Amygdala (tissue), 56 donors: ENCODE results near the gene OXGR1.
"Not testable (repeated sequence)": the region's sequence is repeated elsewhere in the genome, so short reads cannot be mapped to it uniquely, and the experiment has no call there.

Source experiments
- DNase-seq, 56 donors: peaks; one replicate each; lab custom pipeline; 2025; lab: John Stamatoyannopoulos, UW

The OXGR1 gene

DNA sequence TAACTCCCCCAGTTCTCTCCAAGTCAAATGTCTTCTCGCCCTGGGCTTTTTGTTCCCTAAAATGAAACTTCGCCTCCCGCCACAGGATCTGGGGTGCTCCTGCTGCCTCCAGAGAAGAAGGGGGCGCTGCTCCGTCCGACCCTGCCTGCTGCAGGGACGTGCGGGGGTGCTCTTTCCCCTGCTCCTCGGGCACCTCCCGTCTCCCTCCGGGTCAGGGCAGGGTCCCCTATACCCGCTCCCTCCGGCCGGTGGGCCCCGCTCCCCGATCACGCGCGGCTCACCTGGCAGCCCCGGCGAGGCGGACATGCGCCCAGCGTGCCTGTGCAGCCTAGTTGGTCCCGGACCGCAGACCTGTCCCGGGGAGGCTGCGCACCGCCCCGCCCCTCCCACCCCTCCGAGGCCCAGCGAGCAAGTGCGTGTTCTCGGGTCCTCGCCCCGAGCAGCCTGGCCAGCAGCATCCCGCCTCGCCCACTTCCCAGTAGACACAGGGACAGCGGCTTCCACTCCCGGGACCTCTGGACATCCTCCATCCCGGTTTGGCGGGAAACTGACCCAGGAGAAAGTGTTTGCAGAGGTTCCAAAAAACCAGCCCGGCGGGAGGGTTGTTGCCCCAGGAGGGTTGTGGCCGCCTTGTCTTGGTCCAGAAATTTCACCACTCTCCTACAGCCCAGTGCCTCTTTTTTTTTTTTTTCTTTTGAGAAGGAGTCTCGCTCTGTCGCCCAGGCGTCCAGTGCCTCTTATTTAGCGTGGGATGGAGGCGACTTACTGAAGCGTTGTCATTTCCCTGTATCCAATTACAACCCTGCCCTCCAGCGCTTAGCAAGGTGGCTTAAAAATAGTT lies at the start of gene OXGR1:
TSS of gene OXGR1 (minus strand) at position 460 of the 841 bp plus-strand sequence. CDS start 6,717 bp downstream, outside the sequence.
- peak in 13 of 56 donors; percentile 7 to 50 (median 12) for DNase-seq

DNA sequence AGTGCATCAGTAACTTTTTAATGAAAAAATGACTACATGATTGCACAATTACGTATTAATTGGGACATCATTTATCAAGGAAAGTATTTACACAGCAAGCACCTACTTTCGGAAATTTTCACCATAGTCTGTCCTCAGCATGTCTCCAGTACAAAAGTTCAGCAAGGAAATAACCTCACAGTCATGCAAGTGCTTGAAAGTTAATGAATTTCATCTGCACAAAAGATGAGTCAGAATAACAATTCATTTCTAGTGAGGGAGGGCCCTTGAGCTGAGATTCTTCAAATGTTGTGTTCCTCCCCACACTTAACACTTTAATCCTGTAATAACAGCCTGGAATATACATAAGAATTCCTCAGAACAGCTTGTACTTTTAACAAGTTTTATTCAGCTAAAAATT lies 49.0 kb upstream of the OXGR1 start:
- no peak for DNase-seq

DNA sequence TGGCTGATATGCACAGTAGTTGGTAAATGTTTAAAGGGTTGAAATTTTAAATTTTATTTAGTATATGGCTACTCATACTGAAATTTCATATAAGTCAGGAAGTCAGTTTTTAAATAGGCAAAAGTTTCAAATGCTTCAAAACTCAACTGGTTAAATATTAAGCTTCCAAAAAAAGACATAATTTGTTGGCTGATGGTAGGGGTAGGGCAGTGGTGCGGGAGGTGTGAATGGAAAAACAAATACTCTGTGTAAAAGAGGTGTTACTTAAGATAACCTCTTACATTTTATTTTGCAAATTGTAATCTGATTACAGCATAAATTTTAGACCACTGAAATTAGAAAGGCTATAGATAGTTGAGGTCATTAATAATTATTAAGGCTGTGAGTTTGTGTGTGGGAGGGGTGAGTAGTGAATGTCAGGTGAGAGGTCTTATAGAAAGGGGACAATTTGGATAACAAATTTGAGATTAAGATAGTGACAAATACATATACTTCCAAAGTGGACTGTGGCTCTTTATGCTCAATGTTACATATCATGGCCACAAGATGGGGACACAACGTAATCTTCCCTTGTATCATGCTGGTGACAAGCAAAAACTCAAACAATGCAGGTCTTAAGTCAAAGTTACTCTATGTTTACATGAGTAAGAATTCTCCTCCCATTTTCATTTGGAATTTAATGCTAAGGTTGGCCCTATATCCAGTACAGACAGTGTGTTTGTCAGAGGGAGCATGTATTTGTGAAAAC lies 36.6 kb upstream of the OXGR1 start:
- peak in 1 of 56 donors; percentile 5 for DNase-seq

DNA sequence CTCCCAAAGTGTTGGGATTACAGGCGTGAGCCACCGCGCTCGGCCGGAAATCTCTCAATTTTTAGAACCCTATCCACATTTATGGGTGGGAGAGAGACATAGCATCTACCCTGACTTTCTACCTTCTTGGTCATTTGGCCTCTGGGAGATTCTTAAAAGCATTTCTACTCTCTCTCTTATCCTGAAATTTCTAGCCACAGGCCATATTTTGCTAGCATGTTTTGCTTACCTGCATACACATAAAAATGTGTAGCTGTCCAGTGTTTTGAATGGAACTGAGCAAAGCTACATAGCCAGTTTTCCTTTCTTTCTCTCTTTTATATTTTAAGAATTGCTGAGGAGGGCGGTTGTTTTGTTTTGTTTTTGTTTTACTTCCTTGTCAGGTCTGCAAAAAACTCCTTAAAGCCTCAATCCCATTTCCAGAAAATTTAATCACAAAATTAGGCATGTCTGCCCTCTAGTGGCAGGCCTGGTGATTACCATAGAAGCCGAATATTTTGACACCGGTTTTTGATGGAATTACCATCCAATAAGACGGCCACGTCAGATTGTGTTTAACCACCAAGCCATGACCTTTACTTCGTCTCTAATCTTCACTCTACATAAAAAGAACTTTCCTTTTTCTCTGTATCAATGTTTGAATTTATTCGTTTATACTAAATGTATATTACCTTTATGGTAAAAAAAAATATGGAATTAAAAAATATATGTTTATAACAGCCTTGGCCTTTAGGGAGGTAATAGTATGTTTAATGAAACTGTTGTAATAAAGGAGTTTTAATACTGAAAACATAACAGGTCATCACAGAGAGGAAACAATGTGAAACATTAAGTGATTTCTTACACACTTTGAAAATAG lies 34.4 kb upstream of the OXGR1 start:
- peak in 33 of 56 donors; percentile 1 to 84 (median 16) for DNase-seq

- no peak for DNase-seq
Observed at GRCh38 chr13:97027162-97027554, 32.9 kb upstream of the OXGR1 start.

DNA sequence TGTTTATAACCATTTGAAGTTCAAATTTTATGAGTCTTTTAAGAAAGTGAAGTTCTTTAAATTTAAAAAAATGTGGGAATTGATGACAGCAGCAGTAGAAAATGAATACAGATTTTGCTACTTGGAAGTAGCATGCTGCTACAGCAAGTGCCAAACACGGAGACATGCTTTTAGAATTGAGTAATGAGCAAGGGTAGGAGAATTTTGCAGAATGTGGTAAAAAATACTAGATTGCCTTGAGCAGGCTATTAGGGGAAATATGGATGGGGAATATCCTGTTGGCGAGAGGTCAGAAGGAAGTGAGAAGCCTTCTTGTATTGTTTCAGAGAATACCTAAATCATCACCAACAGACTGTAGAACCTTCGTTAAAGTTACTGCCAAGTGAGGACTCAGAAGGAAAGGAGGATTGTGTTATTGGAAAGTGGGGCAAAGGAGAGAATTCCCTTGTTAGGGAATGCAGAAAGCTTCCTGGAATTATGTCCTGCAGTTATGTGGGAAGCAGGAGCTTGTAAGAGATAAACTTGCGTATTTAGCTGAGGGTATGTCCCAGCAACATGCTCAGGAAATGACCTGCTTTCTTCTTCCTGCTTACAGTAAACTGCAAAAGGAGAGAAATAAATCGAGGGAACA lies 32.4 kb upstream of the OXGR1 start:
- DNase-seq = no peak

DNA sequence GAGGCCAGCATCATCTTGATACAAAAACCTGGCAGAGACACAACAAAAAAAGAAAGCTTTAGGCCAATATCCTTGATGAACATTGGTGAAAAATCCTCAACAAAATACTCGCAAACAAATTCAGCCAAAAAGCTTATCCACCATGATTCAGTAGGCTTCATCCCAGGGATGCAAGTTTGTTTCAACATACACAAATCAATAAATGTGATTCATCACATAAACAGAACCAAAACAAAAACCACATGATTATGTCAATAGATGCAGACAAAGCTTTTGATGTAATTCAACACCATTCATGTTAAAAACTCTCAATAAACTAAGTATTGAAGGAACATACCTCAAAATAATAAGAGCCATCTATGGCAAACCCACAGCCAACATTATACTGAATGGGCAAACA lies 29.5 kb upstream of the OXGR1 start:
- not testable (repeated sequence) for DNase-seq

- no peak for DNase-seq
Observed at GRCh38 chr13:97023117-97023516, 28.8 kb upstream of the OXGR1 start.

GRCh38 chr13:97021241-97021640 lies 27.0 kb upstream of the OXGR1 start:
- no peak for DNase-seq

DNA sequence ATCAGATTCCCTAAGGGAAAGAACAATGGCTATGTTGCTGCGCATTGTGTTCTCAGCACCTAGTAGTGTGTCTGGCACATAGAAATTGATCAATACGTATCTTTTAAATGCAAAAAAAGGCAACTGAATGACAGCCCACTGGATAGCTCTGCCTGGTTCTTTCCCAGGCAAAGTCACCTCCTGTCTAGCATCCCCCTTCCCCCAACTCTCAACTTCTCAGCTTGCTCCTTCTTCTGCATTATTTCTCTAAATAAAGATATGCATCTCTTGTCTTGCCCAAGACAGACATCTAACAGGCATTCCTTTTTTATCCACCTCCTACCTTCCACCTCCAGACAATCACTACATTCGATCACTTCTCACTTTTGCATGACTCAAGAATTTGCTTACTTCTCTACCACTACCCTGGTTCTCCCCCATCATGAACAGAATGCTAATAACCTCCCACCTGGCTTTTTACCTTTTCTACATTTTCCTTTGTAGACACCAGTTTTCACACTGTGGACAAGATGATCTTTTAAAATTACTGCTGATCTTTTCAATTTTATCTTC lies 26.5 kb upstream of the OXGR1 start:
- DNase-seq = no peak

- DNase-seq = no peak
Observed at GRCh38 chr13:97020194-97020593, 25.9 kb upstream of the OXGR1 start.

DNA sequence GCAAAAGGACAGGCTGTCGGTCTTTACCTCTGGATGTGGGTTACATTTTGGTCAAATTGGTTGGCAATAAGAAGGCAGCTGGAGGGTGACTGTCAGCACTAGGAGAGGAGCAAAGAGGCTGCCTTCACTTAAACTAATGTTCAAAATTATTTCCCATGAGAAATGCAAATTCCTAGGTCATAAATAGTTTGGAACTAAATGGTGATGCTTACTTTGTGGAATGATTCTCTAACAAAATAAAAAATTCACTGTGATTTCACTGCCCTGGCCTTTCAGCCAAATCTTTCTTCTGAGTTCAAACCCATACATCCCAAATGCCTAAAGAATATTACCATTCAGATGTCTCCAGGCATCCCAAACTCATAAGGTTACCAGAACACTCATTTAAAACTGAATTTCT lies 25.0 kb upstream of the OXGR1 start:
- DNase-seq = no peak

GRCh38 chr13:97018029-97018819 lies 23.9 kb upstream of the OXGR1 start:
- peak in 16 of 56 donors; percentile 1 to 75 (median 20) for DNase-seq

- no peak for DNase-seq
Observed at GRCh38 chr13:97017322-97017721, 23.0 kb upstream of the OXGR1 start.

GRCh38 chr13:97015661-97016350 lies 21.5 kb upstream of the OXGR1 start:
- DNase-seq = no peak

DNA sequence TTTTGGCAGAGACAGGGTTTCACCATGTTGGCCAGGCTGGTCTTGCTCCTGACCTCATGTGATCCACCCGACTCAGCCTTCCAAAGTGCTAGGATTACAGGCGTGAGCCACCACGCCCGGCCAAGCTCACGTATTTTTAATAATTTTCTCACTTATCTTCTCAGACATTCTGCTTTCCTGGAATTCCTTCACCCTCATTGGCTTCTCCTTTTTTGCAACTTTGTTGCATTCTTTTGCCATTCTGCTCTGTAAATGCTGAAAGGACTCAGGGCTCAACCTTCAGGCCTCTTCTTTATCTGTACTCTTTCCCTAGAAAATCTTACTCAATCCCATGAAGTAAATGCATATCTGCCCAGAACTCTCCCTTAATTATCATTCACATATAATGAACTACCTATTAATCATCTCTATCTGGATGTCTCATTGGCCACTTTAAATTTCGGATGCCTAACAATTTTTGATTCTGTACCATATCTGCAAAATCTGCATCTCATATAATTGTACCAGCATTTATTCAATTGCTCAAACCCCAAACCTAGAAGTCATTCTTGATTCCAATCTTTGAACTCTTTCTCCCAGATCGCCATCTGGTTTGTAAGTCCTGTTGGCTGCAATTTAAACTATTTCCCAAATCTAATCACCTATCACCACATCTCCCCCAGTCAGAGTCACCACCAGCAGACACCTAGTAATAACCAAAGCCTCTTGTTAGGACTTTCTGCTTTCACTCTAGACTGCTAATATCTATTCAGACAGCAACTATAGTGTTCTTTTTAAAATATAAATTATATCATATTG lies 18.2 kb upstream of the OXGR1 start:
- DNase-seq = no peak

DNA sequence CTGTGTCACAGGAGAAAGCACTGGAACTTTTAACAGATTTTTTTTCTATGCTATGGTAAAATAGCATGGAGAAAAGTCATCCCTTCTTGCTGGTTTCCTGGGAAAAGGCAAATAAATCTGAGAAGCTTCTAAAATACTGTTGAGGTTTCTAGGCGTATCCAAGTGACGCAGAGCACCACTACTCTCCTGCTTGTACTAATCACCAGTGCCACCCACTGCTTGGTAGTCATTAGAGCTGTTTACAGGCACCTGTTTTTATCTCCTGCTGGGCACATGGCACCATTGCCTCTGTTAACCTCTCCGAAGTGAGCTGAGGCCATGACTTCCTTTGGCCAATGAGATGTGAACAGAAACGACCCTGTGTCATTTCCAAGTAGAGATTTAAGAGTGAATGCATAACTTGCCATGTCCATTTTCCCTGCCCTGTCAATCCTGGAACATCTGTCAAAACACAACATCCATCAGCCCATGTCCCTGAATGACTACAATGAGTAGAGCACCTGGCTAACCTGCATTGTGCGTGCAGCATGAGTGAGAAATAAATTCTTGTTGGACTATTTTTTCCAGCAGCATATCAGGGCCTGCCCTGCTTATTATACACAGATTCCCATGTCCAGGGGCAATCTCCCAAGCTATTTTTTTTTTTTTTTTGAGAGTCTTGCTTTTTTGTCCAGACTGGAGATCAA lies 17.3 kb upstream of the OXGR1 start:
- no peak for DNase-seq
